ENCODE data around the gene MTOR. TPM values are rescaled to one million over a fixed set of nuclear protein-coding genes. Genes with fewer than 3 reads are reported as not detected.

Gene MTOR
- total RNA-seq, 1 donor from 2014 or later: 44.5 TPM

DNA sequence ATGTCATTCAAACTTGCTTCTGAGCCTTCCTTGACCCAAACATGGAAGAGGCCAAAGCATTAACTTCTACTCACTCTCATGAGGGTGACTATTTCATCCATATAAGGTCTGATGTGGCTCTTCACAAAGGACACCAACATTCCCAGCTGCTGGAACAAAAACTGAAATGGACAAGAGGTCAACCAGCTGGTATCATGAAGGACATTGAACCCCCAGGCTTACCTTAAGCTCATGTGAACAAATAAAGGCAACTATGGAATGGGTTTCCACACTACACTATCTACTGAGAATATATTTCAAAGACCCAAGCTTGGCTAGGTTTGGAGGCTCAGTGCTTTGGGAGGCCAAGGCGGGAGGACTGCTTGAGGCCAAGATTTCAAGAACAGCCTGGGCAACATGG lies 46.3 kb downstream of the MTOR start:
- no peak for DNase-seq

DNA sequence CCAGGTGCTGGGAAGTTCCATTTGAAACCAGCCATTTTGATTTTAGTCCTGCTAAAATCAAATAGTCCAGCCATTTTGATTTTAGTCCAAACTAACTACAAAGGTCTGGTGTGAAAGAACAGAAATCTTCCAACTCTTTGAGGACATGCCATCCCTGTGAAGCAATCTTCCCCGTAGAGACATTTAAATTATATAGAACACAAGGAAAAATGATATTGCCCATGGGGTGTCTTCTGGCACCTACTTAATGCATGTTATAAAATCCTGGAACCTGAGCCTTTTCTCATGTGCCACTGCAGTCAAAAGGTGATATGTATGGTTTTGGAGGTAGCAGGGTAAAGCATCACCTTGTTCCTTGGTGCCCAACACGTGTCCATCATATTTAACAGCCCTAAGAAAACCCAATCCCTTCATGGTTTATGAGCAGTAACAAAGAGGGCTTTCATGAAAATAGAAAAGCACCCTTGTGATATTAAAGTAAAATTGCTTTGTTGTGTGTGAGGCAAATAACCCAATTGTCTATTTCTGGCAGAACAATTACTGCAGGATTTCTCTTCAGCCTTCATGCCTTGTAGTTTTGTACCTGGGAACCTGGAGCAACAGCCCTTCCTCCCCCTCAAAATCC lies 46.9 kb downstream of the MTOR start:
- DNase-seq: no peak

DNA sequence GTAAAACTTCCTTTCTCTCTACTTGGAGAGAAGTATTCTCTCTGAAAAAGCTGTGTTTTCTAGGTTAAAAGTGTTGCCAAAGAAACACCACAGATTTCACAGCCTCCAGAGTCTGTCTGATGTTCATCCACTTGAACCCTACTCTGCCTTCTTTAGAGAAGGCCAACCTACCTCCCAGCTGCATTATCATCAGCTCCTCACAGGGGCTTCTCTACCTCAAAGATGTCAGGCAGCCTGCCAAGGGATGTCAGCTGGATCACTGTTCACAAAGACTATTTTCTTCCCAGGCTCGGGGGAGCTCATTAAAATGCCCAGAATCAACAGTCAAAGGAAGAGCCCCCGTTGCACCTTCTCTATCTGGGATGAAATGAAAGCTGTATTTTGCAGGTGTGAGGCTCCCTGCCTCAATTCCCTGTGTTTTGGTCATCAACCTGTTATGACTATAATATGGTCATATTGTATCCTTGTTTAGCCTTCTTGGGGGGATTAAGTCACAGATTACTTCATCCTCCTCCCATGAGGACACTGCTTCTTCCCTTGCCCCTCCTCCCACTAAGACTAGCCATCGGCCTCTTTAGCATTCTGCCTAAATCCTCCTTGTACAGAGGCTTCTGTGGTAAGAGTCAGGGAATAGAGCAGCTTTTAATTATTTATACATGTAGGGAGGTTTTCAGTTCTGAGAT lies 47.5 kb downstream of the MTOR start:
- DNase-seq: peak; percentile 53

DNA sequence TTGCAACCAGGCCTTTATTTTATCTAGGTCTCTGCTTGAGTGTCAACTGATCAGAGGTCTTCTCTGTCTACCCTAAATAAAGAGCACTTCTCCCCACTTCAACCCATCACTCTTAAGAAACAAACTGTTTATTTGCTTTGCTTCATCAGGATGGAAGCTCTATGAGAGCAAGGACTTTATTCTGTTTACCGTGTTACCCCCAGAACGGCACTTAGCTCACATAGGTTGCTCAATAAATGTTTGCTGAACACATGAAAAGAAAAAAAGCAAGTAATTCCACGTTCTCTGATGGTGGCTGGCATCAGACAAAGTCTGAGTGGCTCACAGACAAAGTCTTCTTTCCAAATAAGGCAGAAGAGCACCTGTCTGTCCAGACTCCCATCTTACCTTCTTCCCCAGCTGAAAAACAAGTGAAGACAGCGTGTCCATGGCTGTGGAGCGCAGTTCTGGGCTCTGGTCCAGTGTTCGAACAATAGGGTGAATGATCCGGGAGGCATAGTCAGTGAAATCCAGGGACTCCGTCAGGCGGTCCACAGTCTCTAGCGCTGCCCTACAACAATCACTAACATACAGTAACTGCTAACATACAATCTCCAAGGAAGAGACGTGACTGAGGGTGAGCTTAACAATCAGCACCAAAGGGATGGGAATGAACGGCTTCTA lies 50.3 kb downstream of the MTOR start:
- DNase-seq: no peak

DNA sequence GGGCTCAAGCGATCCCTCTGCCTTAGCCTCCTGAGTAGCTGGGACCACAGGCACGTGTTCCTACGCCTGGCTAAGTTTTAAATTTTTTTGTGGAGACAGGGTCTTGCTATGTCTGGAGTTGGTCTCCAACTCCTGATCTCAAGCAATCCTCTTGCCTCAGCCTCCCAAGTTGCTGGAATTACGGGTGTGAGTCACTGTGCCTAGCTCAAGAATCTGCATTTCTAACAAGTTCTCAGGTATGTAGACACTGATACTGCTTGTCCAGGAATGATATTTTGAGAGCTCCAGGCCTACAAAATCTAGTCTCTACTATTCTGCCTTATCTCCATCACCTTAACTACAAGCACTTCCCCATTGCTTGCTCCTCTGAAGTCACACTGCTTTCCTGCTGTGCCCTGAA lies 50.9 kb downstream of the MTOR start:
- DNase-seq: no peak

DNA sequence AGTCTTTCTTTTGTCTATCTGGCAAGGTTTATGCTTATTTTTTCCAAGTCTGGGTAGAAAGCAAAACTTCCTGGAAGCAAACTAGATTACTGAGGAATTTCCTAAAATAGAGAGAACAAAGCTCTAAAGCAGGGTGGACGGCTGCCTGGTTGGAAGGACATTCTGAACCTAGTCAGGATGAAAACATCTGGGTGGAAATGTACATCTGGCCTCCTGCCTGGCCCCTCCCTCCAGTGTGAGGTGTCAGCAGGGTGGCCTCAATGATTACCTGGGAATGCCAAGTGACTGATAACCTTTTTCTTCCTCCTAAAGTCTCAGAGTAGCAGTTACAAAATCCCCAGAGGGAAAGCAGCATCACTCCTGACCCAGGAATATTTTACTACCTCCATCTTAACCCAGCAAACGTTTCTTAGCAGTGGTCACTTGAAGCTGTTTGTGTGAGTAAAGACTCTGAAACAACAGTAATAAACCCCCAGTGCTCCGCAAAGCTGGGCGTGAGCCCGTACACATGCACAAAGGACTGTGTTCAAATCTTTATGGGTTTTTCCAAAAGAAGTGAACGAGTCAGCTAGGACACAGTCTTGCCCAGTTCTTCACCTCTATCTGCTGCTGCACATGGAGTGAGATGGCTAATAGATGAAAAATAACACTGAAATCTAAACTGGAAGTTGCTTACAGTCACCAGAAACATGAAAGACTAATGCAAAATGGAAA lies 54.3 kb downstream of the MTOR start:
- DNase-seq: no peak

DNA sequence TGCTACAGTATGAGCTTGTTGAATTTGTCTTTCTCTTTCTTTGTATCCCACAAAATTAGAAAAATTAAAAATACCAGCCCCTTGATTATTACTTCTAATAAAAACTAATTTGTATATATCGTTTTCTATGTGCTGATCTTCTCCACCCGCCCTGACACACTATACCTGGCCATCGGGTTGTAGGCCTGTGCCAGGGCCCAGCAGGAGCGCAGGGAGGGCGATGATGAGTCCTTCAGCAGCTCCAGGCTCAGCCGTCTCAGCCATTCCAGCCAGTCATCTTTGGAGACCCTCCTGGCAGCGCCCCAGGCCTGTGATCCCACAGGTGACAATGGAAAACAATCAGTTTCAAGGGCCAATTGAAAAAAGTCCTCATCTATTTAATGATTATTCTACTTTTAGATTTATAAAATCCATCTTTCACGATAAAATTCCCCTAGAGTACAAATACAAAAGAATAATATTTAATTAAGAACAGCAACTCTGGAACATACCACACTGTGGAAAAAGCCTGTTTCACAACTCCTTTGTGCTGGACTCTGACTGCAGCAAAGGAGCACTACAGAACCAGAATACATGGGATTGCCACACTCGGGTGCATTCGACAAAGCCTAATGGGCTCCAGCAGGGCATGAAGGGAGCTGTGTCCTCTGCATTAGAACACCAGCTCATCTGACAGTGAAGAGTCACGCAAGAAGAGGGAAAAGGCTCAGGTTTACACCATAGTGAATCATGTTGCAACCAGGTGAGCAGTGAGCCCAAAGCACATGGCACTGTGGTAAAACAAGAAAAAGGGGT lies 57.8 kb downstream of the MTOR start:
- no peak for DNase-seq

DNA sequence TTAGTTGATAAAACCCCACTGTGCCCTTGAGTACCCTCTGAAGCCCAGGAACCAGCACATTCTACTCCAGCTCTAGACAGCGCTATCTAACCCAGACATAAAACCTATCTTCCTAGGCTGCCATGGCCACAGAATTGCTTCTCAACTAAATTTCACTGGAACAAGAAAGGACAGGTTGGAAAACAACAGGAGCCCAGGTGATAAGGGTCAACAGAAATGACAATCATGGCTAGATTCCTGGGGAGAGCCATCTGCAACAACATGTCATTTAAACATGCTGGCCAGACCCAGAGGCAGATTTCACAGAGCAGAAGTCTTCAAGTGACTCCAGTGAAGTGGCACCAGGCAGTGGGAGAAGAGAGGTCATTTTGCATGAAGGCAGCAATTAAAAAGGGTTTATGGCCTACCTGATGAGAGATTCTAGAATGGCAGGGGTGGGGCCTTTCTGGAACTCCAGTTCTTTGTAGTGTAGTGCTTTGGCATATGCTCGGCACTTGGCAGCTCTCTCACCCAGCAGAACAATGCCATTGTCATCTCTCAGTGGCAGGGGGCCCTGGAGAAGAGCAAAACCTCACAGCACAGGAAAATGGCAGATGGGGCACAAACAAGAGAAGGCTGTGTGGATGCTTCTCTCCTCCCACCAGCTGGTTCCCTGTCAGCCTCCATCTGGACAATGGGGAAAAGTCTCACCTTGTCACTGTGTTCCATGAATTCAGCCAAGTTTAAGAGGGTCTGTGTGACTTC lies 63.3 kb downstream of the MTOR start:
- no peak for DNase-seq

DNA sequence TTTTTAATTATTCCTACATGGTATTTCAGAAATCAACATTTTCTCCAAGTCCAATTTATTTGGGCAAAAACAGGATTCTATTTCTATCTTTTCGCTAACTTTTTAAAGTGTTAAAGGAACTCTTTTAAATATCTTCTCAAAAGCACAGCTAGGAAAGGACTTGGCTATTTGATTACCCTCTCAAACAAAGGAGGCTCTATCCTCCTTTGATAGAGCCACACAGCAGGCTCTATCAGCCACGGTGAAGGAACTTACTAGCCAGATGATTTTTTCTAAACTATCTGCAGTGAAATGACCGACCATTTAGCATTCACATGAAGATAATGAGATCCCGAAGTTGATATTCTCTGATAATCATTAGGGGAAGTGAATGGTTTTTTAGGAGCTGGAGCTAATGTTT lies 64.1 kb downstream of the MTOR start:
- DNase-seq: no peak

DNA sequence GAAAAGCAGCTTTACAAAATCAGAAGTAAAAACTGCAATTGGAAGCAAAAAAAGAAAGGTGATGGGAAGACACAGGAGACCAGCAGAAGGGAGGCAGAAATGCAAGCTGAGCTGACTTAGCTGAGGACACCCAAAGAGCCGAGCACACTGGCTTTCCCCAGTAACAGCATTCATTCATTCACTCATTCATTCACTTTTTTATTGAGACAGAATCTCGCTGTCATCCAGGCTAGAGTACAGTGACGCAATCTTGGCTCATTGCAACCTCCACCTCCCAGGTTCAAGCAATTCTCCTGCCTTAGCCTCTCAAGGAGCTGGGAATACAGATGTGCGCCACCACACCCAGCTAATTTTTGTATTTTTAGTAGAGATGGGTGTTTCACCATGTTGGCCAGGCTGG lies 65.0 kb downstream of the MTOR start:
- DNase-seq: no peak

DNA sequence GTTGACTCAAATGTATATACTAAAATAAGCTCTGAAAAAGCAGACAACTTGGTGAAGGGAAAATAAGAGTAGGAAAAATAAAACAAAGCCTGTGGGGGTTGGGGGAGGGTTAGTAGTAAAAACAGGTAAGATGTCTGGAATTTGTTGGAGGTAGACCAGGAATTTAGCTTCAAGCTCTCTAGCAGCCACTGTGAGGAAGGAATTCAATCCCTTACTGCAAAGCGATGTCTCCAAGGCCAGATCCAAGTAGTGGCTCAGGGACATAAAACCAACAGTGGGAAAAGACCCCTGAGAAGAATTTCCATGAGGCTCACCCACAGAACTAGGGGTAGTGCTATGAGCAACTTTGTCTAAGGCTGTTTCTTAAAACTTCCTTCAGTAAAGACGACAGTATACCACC lies 65.4 kb downstream of the MTOR start:
- DNase-seq: no peak

DNA sequence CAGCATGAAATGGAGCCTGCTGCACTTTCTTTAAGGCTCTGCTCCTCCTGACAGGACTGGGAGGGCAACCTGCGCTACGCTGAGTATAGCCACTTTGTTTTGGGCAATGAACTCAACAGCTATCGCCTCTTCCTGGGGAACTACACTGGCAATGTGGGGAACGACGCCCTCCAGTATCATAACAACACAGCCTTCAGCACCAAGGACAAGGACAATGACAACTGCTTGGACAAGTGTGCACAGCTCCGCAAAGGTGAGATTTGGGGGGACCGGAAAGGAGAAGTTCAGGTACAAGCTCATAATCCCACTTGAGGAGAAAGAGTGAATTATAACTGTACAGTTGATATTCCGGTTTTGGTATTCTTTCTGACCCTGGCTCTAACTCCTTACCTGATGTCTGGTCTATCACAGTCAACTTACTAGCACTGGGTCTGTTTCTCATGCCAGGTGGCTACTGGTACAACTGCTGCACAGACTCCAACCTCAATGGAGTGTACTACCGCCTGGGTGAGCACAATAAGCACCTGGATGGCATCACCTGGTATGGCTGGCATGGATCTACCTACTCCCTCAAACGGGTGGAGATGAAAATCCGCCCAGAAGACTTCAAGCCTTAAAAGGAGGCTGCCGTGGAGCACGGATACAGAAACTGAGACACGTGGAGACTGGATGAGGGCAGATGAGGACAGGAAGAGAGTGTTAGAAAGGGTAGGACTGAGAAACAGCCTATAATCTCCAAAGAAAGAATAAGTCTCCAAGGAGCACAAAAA lies 67.8 kb downstream of the MTOR start:
- no peak for DNase-seq

DNA sequence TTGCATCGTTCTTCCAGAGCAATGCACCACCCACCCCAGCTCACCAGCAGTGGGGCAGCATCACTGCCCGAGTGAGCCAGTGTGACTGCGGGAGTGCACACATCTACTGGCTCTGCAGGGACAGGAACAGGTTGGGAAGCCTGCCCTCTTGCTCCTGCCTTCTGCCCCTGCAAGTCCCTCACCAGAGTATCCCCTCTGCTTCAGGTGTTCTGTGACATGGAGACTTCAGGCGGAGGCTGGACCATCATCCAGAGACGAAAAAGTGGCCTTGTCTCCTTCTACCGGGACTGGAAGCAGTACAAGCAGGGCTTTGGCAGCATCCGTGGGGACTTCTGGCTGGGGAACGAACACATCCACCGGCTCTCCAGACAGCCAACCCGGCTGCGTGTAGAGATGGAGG lies 69.0 kb downstream of the MTOR start:
- no peak for DNase-seq

DNA sequence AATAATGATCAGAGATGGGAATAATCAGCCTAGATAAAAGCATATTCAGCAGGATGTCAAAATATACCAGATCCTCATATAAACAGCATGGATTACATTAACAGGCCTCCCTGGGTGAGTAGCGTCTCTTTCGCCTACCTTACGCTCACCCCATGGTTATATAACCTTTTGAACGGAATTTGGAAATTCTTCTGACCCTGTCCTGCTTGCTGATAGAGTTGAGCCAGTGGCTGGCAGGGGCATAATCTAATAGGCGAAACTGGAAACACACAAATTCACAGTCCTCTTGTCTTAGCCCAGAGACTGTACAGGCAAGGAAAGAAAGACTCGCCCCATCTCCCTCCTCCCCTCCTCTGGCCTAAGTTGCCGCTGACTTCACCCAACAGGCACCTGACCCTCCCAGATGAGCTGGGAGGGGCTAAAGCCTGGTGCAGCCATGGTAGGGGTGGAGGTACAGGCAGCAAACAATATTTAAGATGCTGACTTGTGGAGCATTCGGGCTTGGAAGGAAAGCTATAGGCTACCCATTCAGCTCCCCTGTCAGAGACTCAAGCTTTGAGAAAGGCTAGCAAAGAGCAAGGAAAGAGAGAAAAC lies 73.4 kb downstream of the MTOR start, which contains the start of gene ANGPTL7:
Gene ANGPTL7, plus strand, starts transcription at position 498 of the 594 bp plus-strand sequence. CDS start 225 bp downstream, outside the sequence.
- no peak for DNase-seq

DNA sequence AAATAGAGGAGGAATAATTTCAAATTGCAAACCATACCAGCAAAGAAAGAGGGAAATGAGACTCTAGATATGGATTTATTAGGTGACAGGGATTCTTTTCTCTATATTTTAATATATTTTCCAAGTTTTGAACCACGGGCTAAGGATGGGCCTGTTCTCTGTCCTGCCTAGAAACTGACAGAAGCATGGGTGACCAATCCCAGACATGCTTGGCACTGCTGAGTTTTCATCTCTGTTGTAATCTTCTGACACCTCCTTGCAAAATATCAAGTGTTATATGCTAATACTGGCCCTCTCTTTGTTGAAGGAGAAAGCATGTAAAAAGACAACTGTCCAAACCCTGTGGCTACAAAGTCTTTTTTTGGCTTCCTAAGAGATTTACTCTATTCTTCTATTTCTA lies 74.0 kb downstream of the MTOR start:
- DNase-seq: no peak

DNA sequence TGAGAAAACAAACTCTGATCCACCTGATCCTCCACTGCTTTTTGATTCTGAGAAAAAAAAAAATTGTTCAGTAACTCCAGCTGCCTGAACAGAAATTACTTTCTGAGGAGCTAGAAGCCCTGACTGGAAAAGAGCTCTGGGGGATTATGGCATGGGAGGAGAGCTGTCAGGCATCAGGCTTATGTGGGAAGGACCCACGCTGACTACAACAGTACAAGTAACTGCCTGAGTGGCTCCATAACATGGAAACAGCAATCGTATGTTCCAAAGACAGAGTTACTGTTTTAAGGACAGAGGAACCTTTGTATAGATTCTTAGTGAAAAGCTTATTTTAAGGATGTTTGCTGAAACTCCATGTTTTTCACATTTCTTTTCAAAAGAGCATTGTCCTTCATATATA lies 74.4 kb downstream of the MTOR start:
- DNase-seq: peak; percentile 66

DNA sequence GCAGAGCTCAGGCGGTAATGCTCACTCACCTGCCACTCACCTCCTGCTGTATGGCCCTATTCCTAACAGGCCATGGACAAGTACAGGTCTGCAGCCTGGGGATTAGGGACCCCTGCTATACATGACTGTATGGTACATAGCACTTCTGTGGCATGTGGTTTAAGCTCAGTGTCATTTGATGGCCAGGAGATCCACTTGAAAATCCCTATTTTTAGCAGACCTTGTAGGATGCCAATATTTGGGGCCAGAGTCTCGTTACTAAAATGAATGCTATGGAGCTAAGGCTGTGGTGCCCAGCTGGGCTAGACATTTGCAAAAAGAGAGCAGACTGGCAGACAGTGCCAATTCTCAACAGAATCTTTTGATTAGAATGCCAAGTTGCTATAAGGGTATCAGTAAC lies 74.9 kb downstream of the MTOR start:
- DNase-seq: peak; percentile 56

DNA sequence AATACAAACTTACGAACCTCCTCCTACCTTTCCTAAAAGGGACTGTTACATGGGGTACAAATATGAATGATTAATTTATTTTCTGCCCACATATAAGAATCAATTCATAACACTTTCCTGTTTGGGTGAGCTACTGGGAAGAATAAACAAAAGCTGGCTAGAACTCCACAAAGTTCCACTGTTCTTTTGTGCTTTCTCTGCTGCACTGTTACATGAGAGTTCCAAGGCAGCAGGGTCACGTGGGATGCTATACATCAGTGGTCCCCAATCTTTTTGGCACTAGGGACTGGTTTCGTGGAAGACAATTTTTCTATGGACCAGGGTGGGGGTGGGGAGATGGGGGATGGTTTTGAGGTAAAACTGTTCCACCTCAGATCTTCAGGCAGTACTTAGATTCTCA lies 75.4 kb downstream of the MTOR start:
- DNase-seq: no peak

DNA sequence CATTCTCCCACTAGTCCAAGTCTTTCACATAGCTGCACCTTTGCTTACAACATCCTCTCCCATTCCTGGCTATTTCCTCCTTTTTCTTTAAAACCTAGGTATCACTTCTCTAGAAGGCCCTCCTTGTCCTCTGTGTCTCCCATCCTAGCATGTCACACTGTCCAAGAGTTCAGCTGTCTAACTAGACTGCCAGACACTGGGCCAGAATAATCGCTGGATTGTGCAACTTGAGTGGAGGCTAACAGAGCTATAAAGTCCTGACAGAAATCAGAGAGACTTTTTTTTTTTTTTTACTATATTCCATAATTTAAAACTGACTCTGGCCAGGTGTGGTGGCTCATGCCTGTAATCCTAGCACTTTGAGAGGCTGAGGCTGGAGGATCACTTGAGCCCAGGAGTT lies 77.4 kb downstream of the MTOR start:
- no peak for DNase-seq

DNA sequence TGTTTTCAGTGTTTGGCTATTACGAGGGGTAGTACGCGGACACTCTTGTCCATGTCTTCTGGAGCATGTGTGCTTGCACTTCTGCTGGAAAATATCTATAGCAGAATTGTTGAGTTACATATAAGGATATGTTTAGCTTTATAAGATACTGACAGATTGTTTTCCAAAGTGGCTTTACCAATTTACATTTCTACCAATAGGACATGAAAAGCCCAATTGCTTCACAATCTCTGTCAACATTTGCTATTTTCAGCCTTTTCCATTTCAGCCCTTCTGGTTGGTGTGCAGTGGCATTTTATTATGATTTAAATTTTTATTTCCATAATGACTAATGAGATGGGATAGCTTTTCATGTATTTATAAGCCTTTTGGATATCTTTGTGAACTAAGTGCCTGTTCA lies 79.5 kb downstream of the MTOR start:
- DNase-seq: no peak

All from tongue (tissue), 2 donors.